Stimulated activated CD8-positive, alpha-beta memory T cell treated with anti-CD3 and anti-CD28 coated beads, Interleukin-12 subunit alpha, Interleukin-12 subunit beta, amount 100 ng/mL, for 1 hour (primary cell): ENCODE data around the gene ARID3C.
A peak's percentile ranks its signal among the peaks of the same experiment; 100 is the strongest.
"Not testable (repeated sequence)": the region's sequence is repeated elsewhere in the genome, so short reads cannot be mapped to it uniquely, and the experiment has no call there.

Experiments used
- DNase-seq: peaks from one replicate; pipeline ENCODE4 v3.0.0-alpha.2; 2020; ENCODE audit warnings: low read depth

ARID3C gene

GRCh38 chr9:34652602-34653000 lies 23.7 kb upstream of the ARID3C start:
- DNase-seq = no peak

GRCh38 chr9:34651876-34652601 lies 23.2 kb upstream of the ARID3C start, which contains the start of gene IL11RA:
TSS of gene IL11RA (plus strand) at chr9:34652185. CDS start at chr9:34655218, 3,033 bp downstream.
- DNase-seq = no peak

GRCh38 chr9:34651321-34651720 lies 22.5 kb upstream of the ARID3C start:
- DNase-seq = no peak

DNA sequence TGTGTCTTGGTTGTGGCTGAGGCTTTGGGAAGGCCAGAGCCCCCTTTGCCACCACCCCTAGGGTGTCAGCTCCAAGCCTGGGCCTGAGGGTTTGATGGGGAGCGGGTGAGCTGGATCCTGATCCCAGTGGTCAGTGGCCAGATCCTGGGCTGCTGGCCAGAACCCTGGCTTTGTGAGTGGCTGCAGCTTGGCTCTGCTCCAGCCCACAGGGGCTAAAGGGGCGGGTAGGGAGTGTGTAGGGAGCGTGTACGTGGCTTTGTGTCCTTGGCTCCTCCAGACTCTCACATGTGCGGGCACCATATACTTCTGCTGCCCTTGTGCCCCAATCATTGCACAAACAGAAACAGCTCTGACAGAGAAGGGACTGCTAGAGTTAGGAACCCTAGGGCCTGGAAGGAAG lies 21.9 kb upstream of the ARID3C start:
- DNase-seq = no peak

DNA sequence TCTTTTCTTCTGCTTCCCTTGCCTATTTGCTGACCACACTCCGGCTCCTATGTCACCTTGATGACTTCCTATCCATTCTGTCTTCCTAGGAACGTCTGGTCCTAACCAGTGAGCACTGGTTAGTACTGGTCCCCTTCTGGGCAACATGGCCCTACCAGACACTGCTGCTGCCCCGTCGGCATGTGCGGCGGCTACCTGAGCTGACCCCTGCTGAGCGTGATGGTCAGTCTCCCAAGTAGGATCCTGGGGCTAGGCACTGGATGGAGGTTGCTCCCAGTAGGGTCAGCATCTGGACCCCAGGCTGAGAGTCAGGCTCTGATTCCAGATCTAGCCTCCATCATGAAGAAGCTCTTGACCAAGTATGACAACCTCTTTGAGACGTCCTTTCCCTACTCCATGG lies 19.8 kb upstream of the ARID3C start:
- no peak for DNase-seq

GRCh38 chr9:34647651-34648050 lies 18.8 kb upstream of the ARID3C start:
- DNase-seq = no peak

DNA sequence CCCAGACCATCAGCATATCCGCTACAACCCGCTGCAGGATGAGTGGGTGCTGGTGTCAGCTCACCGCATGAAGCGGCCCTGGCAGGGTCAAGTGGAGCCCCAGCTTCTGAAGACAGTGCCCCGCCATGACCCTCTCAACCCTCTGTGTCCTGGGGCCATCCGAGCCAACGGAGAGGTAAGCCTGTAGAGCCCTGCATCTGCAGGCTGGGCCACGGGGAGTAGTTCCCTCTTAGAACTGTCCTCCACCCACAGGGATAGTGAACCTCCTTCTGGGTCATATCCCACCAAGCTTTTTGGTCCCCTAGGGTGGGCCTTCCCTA lies 18.2 kb upstream of the ARID3C start:
- DNase-seq = no peak

DNA sequence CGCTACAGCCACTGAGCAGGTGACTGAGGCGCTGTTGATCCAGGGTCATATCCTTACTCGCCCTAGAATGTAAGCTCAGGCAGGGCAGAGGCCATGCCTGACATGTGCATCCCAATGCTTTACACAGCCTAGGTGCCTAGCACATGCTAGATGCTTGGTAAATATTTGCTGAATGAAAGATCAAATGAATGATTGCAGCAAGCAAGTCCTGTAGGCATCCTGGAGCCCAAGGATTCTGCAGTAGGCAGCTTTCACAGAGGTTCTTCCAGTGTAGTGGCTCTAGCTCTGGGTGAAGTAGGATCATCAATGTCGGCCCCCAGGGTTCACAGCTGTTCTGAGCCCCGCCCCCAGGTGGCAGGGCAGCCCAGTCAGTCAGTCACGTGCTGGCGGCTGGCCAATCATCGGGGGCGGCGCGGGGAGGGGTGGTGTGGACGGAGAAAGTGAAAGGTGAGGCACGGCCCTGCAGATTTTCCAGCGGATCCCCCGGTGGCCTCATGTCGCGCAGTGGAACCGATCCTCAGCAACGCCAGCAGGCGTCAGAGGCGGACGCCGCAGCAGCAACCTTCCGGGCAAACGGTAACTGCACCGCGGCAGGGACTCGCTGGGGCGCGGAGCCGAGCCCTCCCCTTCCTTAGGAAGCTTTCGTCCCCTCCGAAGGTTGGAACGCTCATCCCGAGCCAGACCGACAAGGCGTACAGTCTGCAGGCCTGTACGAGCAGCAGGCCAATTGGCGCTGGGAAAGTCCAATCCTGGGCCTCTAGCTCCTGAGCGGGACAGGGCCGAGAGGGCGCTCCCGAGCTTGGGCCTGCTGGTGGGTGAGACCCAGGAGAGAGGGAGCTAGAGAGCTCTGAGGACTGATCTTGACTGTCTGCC lies 17.6 kb upstream of the ARID3C start, which contains the start of gene GALT:
TSS of gene GALT (plus strand) at position 465 of the 873 bp plus-strand sequence. CDS start at position 495, 30 bp downstream.
- DNase-seq = peak; percentile 97

- DNase-seq = no peak
Measured at GRCh38 chr9:34644766-34645314, 16.0 kb upstream of the ARID3C start.

DNA sequence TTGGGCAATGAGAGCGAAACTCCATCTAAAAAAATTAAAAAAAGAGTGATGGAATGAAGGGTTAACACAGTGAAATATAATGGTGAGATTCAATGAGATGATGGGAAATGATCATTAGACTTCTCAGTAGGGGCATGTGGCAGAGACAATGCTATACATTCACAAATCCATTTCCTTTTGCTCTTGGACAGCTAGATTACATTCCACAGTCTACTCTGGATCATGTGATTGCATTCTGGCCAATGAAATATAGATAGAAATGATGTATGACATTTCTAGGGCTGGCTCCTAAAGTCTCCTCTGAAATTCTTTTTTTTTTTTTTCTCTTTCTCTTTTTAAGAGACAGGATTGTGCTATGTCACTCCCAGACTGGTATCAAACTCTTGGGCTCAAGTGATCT lies 13.8 kb upstream of the ARID3C start:
- DNase-seq = no peak

GRCh38 chr9:34639322-34639721 lies 10.5 kb upstream of the ARID3C start:
- DNase-seq = not testable (repeated sequence)

GRCh38 chr9:34638138-34638445 lies 9.2 kb upstream of the ARID3C start:
- no peak for DNase-seq

GRCh38 chr9:34637356-34638137 lies 8.7 kb upstream of the ARID3C start, which contains the start of gene SIGMAR1:
TSS of gene SIGMAR1 (minus strand) at chr9:34637787. CDS start at chr9:34637697, 90 bp downstream.
- peak; percentile 87 for DNase-seq

GRCh38 chr9:34636791-34637355 lies 8.0 kb upstream of the ARID3C start:
- DNase-seq = no peak

DNA sequence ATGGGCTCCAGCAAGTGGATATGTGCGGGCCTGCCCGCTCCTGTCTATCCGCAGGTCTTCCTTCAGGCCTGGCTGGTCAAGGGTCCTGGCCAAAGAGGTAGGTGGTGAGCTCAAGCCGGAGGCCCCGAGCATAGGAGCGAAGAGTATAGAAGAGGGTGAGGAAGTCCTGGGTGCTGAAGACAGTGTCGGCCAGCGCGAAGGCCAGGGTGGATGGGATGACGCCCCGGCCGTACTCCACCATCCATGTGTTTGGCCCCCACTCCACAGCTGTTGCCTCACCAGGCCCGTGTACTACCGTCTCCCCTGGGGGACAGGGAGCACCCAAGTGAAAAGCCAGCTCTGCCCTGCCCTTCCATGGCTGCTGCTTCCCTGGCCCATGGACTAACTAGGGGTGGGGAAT lies 6.7 kb upstream of the ARID3C start:
- no peak for DNase-seq

DNA sequence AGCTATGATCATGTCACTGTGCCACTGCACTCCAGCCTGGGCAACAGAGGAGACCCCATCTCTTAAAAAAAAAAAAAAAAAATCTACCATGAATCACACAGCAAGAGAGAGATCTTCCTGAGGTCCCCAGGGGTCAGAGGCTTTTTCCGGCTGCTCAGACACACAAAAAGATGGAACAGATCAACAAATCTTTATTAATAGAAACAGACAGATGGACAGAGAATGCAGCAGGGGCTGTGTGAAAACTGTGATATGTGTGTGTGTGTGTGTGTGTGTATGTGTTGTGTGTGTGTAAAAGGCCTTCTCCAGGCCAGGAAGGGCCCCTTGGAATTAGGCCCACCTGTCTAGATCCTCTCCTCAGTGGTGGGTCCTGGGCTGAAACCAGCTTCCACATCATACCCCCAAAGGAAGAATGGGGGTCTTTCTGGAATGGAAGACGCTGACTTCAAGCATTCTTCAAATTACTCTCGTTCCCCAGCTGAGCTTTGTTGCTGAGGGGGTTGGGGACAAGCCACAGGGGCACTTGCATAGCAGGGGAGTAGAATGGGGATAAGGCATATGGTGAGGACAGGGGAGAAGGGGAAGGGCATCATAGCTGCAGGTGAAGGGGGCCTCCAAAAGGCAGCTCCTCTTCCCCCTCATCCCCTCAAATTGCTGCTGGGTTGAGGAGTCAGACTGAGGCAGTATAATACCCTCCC lies 5.8 kb upstream of the ARID3C start:
- DNase-seq = no peak

- peak; percentile 66 for DNase-seq
Measured at GRCh38 chr9:34633851-34634550, 5.1 kb upstream of the ARID3C start.

DNA sequence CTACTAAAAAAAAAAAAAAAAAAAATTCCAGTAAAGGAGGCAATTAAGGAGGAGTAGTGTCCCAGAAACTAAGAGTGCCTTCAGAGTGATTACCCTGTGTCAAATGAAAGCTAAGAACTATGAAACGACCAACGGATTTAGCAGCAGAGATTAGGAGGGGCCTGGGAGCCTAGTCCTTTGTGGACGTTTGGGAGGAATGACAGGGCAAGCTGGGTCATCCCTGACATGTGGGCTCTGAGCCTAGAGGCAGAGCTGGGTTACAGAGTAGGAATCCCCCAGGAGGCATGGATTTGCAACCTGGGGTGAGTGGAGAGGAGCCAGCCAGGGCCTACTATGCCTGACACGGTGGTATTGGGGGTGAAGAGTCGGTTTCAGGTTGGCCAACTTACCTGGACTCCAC lies 4.3 kb upstream of the ARID3C start:
- DNase-seq = no peak

- DNase-seq = no peak
Measured at GRCh38 chr9:34630402-34631154, 1.7 kb upstream of the ARID3C start.

DNA sequence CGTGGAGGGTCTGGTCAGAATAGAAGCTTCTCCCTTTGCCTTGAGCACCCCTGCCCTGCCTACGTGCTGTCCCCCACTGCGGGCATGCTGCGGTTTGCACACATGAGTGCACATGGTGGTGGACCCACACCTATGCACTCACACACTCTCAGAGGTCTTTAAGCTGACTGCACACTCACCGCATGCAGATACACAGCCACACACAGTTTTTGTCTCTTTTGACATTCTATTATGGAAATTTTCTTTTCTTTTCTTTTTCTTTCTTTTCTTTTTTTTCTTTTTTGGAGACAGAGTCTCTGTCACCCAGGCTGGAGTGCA lies 584 bp upstream of the ARID3C start:
- DNase-seq = no peak
